OCI-LY1 (cell line): ENCODE measurements around the gene SYNGR2.

Source experiments
- H2AFZ ChIP-seq: fragments of 200-600 bp; sonication (generic), shearing (Covaris generic); 2 replicates; pipeline ENCODE4 v1.6.0; 2014; ENCODE audit warnings: antibody characterized with exemption, mild to moderate bottlenecking, low read length
- H3F3A ChIP-seq: fragments of 200-600 bp; sonication (generic), shearing (Covaris generic); 2 replicates; pipeline ENCODE4 v1.6.0; 2014; ENCODE audit warnings: mild to moderate bottlenecking, antibody characterized with exemption, low read length, moderate library complexity; ENCODE audit not compliant: insufficient read depth
- H3K27ac ChIP-seq: fragments of 200-600 bp; sonication (generic); 2 replicates; pipeline ENCODE4 v1.5.1; 2014; ENCODE audit warnings: low read length, mixed run types, mild to moderate bottlenecking, low read depth; ENCODE audit not compliant: poor library complexity, severe bottlenecking
- H3K27me3 ChIP-seq: fragments of 200-600 bp; sonication (generic); 2 replicates; pipeline ENCODE4 v1.6.0; 2014; ENCODE audit warnings: antibody characterized with exemption, mild to moderate bottlenecking, low read length, moderate library complexity; ENCODE audit not compliant: insufficient read depth
- H3K36me3 ChIP-seq: fragments of 200-600 bp; sonication (generic); 2 replicates; pipeline ENCODE4 v1.6.1; 2014; ENCODE audit warnings: mild to moderate bottlenecking, antibody characterized with exemption, low read length, moderate library complexity, mixed read lengths; ENCODE audit not compliant: insufficient read depth
- H3K4me1 ChIP-seq: fragments of 200-600 bp; sonication (generic); 2 replicates; pipeline ENCODE4 v1.5.1; 2014; ENCODE audit warnings: mild to moderate bottlenecking, low read length, moderate library complexity; ENCODE audit not compliant: insufficient read depth, severe bottlenecking
- H3K4me2 ChIP-seq: fragments of 200-600 bp; sonication (generic), shearing (Covaris generic); 2 replicates; pipeline ENCODE4 v1.6.1; 2014; ENCODE audit warnings: low read length
- H3K4me3 ChIP-seq: fragments of 200-600 bp; sonication (generic); 2 replicates; pipeline ENCODE4 v1.5.1; 2014; ENCODE audit warnings: low read length, low read depth, mild to moderate bottlenecking, mixed read lengths; ENCODE audit not compliant: poor library complexity, severe bottlenecking
- H3K79me2 ChIP-seq: fragments of 200-600 bp; shearing (Covaris generic); 2 replicates; pipeline ENCODE4 v1.6.1; 2016; ENCODE audit warnings: mixed run types, low read length, mixed read lengths; ENCODE audit not compliant: insufficient read depth
- H3K9ac ChIP-seq: fragments of 200-600 bp; sonication (generic), shearing (Covaris generic); 2 replicates; pipeline ENCODE4 v1.6.1; 2014; ENCODE audit warnings: mild to moderate bottlenecking, low read length, mixed read lengths
- H3K9me2 ChIP-seq: fragments of 200-600 bp; sonication (generic), shearing (Covaris generic); 2 replicates; pipeline ENCODE4 v1.6.1; 2014; ENCODE audit warnings: low read depth, mild to moderate bottlenecking, low read length, mixed read lengths
- H3K9me3 ChIP-seq: fragments of 200-600 bp; shearing (Covaris generic); 2 replicates; pipeline ENCODE4 v1.6.1; 2014; ENCODE audit warnings: low read length, mixed read lengths
- H4K20me1 ChIP-seq: fragments of 200-600 bp; sonication (generic), shearing (Covaris generic); 2 replicates; pipeline ENCODE4 v1.6.0; 2016; ENCODE audit warnings: mild to moderate bottlenecking, low read length; ENCODE audit not compliant: insufficient read depth
- EZH2 ChIP-seq: fragments of 200-600 bp; sonication (generic), shearing (Covaris generic); IDR thresholded peaks from 2 replicates; pipeline ENCODE4 v1.8.0; 2017; ENCODE audit warnings: borderline replicate concordance, mixed run types, mild to moderate bottlenecking, antibody characterized with exemption, low read length, moderate library complexity, mixed read lengths
- TF ChIP-seq, protein P1 (sequence below): fragments of 200-600 bp; sonication (generic), shearing (Covaris generic); IDR thresholded peaks from 2 replicates; pipeline ENCODE4 v1.5.1; 2017; ENCODE audit warnings: mild to moderate bottlenecking, antibody characterized with exemption, low read length, moderate library complexity, mixed read lengths

SYNGR2 gene

DNA sequence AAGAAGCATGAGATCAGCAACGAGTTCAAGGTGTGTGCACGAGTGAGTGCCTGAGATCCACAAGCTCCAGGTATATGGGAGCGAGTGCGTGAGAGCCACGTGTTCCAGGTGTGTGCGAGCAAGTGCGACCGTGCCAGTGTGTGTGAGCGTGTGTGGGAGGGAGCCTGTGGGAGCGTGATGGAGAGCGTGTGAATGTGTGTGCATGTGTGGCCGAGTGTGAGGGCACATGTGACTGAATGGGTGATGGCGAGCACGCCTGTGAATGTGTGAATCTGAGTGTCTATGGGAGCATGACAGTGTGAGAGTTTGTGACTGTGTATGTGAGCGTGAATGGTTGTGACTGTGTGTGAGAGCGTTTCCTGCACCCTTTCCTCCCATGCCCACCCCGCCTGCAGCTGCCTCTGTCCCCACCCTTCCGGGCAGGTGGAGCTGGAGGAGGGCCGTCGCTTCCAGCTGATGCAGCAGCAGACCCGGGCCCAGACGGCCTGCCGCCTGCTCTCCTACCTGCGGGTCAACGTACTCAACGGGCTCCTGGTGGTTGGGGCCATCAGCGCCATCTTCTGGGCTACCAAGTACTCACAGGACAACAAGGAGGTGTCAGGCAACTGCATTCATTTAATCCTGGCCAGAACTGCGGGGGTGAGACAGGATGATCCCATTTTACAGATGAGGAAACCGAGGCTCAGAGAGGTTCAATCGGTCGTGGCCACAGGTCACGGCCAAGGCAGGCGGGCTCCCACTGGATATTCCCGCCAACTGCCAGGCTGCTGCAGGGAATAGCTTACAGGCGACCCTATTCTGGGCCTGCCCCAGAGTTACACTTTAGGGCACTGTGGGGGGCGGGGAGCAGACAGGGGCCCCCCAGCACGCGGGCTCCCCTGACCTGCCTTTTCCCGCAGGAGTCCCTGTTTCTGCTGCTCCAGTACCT, 34.1 kb upstream of the SYNGR2 start:
- no peaks in the 10 kb centered on the region for H3K79me2 ChIP-seq
- no peak for TF ChIP-seq EZH2
- TF ChIP-seq, protein P1, sequence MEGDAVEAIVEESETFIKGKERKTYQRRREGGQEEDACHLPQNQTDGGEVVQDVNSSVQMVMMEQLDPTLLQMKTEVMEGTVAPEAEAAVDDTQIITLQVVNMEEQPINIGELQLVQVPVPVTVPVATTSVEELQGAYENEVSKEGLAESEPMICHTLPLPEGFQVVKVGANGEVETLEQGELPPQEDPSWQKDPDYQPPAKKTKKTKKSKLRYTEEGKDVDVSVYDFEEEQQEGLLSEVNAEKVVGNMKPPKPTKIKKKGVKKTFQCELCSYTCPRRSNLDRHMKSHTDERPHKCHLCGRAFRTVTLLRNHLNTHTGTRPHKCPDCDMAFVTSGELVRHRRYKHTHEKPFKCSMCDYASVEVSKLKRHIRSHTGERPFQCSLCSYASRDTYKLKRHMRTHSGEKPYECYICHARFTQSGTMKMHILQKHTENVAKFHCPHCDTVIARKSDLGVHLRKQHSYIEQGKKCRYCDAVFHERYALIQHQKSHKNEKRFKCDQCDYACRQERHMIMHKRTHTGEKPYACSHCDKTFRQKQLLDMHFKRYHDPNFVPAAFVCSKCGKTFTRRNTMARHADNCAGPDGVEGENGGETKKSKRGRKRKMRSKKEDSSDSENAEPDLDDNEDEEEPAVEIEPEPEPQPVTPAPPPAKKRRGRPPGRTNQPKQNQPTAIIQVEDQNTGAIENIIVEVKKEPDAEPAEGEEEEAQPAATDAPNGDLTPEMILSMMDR, result peak; percentile 82
- H3K4me2 ChIP-seq, result peak overlapping the region; percentile 89
- peaks cover 28% of the 10 kb centered on the region for H3K36me3 ChIP-seq
- H4K20me1 ChIP-seq, result no peaks in the 10 kb centered on the region
- peak overlapping the region; percentile 92 for H3K27ac ChIP-seq
- H2AFZ ChIP-seq, result no peak overlapping the region
- no peaks in the 10 kb centered on the region for H3K9me3 ChIP-seq
- H3K9me2 ChIP-seq, result no peaks in the 10 kb centered on the region
- peak overlapping the region; percentile 3 for H3K4me3 ChIP-seq
- no peaks in the 10 kb centered on the region for H3K27me3 ChIP-seq
- H3K4me1 ChIP-seq, result peaks cover 61% of the 10 kb centered on the region
- no peak overlapping the region; the same call in 1 of the 2 replicates for H3K9ac ChIP-seq
- H3F3A ChIP-seq, result no peaks in the 10 kb centered on the region

DNA sequence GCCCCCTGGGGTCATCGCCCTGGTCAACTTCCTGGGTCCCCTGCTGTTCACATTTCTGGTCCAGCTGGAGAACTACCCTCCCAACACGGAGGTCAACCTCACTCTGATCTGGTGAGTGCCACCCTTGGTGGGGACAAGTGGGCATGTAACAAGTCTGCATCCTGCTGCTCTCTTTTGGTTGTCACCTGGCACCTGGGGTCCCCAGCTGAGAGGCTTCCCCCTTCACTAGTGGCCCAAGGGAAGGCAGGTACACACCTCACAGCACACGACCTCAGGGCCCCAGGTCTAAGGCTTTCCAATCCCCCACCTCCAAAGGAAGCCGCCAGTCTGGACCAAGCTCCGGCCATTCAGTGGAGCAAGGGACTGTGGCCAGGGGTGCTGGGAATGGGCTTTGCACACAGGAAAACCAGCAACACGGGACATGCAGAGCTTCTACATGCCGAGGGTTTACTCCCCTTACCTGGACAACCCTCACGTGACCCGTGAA, 33.4 kb upstream of the SYNGR2 start:
- Histone ChIP-seq H3K79me2 (no peaks in the 10 kb centered on the region), H3K27ac (no peak overlapping the region), H3K4me3 (no peak overlapping the region), H3F3A (no peaks in the 10 kb centered on the region), H2AFZ (no peak overlapping the region), H3K9ac (no peak overlapping the region), H3K27me3 (no peaks in the 10 kb centered on the region), H3K9me2 (no peaks in the 10 kb centered on the region), H4K20me1 (no peaks in the 10 kb centered on the region), H3K9me3 (no peaks in the 10 kb centered on the region), H3K4me1 (peaks cover 57% of the 10 kb centered on the region), H3K4me2 (no peak overlapping the region), H3K36me3 (peaks cover 28% of the 10 kb centered on the region)
- TF ChIP-seq EZH2, result no peak
- TF ChIP-seq, protein P1, result no peak

DNA sequence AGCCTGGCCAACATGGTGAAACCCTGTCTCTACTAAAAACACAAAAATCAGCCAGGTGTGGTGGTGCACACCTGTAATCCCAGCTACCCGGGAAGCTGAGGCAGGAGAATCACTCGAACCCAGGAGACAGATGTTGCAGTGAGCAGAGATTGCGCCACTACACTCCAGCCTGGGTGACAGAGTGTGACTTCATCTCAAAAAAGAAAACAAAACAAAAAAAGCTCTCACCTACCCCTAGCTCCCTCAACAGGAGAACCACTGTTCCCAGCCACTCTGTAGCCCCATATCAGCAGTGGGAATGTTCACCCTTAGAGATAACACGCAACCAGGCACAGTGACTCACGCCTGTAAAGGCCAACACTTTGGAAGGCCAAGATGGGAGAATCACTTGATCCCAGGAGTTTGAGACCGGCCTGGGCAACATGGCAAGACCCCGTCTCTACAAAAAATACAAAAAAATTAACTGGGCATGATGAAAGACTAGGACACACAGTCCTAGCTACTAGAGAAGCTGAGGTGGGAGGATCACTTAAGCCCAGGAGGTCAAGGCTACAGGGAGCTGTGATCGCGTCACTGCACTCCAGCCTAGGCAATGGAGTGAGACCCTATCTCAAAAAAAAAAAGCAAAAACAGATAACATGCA, 32.4 kb upstream of the SYNGR2 start:
- H4K20me1 ChIP-seq, result no peaks in the 10 kb centered on the region
- H3K79me2 ChIP-seq, result no peaks in the 10 kb centered on the region
- H3K9me3 ChIP-seq, result no peaks in the 10 kb centered on the region
- no peak overlapping the region for H3K9ac ChIP-seq
- no peak overlapping the region for H3K4me3 ChIP-seq
- H3K4me1 ChIP-seq, result peaks cover 51% of the 10 kb centered on the region
- H3K36me3 ChIP-seq, result peaks cover 28% of the 10 kb centered on the region
- no peak for TF ChIP-seq EZH2
- TF ChIP-seq, protein P1, result no peak
- H3K4me2 ChIP-seq, result no peak overlapping the region
- no peak overlapping the region for H2AFZ ChIP-seq
- no peaks in the 10 kb centered on the region for H3K27me3 ChIP-seq
- no peak overlapping the region for H3K27ac ChIP-seq
- no peaks in the 10 kb centered on the region for H3F3A ChIP-seq
- no peaks in the 10 kb centered on the region for H3K9me2 ChIP-seq
